Globus pallidus (tissue), 1 donor: ENCODE measurements around the gene RBM20.

ENCODE experiments used
- DNase-seq: peaks from one replicate; pipeline ENCODE4 v3.0.0-alpha.2; 2015; ENCODE audit warnings: low spot score

RBM20 gene

DNA sequence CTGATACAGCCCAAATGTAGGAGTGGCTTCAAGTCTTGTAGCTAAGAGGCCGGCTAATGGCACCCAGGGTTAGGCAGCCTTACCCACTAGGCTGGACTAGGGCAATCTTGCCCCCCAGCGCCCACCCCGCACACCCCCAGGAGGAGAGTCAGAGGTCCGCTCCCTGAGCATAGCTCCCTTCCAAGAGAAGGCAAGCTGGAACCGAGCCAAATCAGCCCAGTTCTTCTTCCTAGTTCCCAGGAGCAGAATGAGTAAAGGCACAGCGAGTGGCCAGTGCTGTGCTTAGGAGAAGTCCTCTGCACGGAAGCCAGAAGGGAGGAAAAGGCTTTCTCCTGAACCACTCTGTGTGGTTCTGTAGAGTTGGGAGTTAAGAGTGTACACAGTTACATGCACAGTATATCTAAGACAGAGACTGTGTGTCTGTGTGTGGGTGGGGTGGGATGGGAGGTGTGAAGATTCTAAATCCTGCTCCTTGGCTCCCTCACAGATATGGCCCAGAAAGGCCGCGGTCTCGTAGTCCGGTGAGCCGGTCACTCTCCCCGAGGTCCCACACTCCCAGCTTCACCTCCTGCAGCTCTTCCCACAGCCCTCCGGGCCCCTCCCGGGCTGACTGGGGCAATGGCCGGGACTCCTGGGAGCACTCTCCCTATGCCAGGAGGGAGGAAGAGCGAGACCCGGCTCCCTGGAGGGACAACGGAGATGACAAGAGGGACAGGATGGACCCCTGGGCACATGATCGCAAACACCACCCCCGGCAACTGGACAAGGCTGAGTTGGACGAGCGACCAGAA is 167.8 kb downstream of the RBM20 start:
- DNase-seq: no peak

DNA sequence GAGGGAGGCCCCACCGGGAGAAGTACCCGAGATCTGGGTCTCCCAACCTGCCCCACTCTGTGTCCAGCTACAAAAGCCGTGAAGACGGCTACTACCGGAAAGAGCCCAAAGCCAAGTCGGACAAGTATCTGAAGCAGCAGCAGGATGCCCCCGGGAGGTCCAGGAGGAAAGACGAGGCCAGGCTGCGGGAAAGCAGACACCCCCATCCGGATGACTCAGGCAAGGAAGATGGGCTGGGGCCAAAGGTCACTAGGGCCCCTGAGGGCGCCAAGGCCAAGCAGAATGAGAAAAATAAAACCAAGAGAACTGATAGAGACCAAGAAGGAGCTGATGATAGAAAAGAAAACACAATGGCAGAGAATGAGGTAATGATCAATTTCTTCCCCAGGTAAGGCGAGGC is 168.4 kb downstream of the RBM20 start:
- DNase-seq: no peak

DNA sequence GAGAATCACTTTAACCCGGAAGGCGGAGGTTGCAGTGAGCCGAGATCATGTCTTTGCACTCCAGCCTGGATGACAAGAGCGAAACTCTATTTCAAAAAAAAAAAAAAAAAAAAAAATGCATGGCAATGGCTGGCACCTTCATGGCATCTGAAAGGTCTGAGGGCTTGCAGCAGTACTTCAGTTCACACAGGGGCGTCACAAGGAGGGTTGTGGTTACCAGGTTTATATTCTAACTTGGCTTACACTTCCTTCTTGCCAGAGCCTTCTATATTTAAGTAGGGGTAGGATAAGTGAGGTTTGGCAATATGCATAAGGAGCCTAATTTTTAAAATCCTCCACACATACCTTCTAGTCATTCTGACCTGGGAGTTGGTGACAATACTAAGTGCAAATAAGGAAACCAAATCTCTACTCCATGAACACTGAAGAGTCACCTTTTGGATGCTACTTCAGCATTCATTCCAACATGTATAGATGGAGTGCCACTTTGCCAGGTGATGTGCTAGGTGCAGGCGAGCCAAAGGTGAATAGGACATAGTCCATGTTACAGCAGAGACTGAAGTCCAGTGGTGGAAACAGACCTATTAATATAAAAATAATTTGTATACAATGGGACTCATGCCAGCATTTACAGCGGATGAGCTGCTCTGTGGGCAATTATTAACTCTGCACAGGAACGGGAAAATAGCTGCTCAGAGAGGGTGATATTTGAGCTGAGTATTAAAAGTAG is 169.8 kb downstream of the RBM20 start:
- no peak for DNase-seq

DNA sequence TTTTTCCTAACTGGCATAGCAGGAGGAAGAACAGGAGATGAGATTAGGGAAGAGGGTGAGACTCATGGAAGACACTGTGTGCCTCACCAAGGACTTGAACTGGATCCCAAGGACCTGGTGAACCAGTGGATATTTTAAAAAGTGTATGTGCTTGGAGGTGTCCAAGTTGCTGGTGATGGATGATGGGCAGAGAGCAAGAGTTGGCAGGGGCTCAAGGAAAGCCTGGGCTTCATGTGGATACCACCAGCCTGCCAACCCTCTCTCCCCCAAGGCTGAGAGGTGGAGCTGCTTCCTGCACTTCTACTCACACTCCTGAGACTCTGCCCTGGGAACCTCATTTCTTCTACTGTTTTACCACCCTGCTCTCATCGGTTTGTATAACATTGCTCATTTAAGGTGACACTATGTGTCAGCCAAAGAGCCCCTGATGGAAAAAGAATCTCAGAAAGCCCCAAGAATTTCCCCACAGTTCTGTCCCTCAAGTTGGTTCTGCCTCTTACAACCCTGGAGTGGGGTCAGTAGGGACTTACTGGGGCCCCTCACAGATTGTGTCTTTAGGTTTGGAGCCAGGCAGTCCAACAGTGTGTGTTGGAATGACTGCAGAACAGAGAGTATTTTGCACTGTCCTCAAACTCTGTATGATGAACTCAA is 171.3 kb downstream of the RBM20 start:
- DNase-seq: no peak

DNA sequence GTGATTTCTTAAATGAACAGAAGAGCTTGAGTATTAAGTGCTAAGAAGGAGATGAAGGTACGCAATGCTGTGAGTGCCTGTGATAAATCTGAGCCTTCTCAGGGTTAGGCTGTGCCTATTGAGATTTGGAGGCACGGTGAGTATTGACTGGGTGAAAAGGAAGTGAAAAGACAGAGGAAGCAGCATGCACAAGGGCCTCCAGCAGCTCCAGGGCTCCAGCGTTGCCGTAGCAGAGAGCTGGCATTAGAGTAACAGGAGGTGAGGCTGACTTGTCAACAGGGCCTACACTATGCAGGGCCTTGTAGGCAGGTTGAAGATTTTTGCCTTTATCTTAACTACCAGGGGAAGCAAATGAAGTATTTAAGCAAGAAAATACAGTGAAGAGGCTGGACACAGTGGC is 173.5 kb downstream of the RBM20 start:
- DNase-seq: no peak

DNA sequence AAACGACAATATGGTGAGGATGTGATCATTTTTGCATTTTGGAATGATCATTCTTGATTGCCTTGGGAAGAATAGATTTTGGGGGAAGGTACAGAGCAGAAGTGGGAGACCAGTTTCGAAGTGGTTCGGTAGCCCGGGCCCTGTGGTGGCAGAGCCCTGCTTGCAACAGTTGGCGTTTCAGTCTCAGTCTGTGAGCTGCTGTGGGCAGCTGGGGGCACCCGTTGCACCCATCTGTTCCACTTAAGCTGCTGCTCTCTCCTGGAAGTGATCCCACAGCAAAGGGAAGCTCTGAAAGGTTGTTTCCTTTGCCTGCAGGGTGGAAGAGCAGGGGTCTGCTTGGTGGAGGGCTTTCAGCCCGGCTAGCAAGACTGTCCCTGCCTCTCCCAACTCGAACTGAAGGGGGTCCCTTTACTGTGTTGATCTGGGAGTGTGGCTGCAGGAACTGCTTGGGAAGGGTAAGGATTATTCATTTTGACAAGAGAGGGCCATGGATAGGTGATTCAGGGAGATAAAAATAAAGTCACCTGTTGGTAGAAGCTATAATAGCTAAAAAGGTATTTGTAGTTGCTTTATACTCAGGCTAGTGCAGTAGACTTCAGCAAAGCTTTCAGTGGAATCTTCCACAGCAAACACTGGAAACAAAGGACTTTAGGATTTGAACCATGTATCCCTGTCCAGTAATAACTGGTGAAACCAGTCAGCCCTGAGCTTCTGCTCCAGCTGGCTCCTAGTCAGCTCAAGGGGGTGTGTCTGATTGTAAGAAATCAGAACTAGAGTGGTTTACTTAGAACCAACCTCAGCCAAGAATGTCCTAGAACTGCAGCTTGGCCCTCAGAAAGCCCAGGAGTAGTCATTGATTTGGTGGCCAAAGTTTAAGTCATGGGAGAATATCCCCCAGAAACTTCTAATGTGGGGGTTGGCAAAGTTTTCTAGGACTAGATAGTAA is 174.4 kb downstream of the RBM20 start:
- DNase-seq: no peak

DNA sequence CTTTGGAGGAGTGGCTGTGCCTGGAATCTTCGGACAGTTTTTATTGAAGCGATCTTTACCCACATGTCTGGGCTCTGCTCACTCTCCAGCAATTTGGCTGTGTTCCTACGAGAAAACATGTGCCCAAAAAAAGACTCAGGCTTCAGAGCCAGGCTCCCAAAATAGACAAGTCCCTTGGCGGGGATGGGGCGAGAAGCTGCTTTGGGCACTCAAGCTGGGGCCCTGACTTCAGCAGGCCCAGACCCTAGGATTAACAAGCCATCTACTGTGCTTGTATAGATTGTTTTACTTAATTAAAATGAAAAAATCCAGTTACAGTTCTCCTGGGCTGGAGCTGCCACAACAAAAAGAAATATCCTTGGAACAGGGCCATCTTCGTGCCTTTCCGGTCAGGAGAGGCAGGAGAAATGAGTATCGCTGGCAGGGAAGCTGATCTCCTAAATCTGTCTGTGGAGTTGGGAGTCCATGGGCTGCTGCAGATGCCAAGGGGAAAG is 176.2 kb downstream of the RBM20 start:
- peak; percentile 52 for DNase-seq

DNA sequence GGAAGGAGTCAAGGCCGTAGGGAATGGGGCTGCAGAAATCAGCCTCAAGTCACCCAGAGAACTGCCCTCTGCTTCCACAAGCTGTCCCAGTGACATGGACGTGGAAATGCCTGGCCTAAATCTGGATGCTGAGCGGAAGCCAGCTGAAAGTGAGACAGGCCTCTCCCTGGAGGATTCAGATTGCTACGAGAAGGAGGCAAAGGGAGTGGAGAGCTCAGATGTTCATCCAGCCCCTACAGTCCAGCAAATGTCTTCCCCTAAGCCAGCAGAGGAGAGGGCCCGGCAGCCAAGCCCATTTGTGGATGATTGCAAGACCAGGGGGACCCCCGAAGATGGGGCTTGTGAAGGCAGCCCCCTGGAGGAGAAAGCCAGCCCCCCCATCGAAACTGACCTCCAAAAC is 177.4 kb downstream of the RBM20 start:
- no peak for DNase-seq

DNA sequence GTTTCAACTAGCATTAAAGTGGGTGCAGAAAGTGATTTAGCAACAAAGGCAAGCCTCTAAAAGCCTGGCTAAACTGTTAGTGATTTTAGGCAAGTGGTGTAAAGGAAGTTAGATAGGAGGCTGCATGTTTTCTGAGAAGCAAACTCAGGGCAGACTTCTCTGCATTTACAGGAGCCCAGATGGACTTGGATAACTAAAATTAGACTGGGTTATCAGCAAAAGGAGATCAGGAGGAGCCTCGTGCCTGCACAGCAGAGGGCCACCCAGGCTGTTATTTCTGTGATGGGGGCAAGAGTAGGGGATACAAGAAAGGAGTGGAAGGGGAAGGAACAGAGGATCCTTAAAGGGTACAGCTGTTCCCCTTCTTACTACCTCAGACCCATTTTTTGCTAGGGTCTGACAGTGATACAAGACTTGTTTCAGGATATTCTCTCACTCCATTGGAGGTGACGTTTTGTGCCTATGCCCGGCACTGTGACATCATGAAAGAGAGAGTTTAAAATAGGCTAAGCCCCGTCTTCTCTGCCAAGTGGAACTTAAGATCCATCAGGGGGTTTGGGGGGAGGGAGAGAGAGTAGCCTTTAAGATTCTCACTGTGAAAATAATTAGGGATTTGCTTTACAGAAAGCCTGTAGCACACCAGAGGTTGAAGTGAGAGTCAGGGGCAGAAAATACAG is 178.0 kb downstream of the RBM20 start:
- DNase-seq: no peak

DNA sequence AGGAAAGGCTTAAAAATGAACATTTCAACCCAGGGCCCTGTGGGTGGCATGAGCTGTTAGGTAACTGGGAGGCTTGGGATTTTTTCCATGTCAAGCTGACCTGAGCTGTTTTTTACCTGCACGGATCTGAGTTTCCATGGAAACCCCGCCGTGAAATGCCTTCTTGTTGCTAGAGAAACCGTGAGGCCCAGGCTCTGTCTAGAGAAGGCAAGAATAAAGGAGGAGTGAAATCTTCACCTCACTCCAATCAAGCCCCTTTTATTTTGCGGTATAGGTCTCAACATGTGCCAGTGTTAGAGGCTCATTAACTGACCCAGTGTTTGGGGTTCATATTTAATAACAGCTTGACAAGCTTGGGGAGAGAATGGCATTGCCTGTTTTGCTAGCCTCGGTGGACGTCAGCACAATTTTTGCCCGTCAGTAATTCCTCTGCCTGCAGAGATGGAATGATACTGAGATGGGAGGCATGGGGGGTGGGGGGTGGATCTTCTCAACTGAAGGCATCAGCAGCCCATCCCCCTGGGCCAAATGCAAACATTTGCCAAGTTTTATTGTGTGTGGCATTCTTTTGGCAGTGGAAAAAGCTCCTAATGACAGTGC is 178.7 kb downstream of the RBM20 start:
- no peak for DNase-seq

DNA sequence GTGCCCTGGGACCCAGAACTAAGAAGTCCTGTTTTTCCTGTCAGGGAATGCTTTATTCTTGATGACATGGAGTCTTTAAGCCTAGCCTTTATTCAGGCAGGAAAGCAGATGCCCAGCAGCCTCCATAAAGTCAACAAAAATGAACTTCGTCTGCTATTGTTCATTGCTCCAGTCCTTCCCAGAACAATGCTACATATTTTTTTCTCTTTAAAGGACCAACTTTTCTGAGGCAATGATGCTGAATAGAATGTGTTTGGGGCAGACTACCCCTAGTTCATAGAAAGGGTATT is 180.0 kb downstream of the RBM20 start:
- DNase-seq: no peak

DNA sequence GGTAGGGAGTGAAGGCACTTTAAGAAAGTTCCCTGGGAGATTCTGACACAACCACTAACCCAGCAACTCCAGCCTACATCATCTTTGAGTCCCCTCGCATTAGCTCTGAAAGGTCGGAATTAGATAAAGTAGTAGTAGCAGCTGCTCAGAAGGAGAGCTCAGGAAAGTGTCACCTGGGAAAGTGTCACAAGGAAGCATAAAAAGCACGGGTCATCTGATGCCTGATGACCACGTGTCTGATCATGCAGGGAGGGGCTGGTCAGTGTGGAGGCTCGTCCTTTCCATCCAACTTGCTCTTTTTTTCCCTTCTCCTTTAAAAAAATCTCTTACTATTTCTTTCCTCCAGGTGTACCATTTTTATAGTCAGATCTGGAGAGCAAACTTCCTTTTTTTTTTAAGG is 180.5 kb downstream of the RBM20 start:
- no peak for DNase-seq

DNA sequence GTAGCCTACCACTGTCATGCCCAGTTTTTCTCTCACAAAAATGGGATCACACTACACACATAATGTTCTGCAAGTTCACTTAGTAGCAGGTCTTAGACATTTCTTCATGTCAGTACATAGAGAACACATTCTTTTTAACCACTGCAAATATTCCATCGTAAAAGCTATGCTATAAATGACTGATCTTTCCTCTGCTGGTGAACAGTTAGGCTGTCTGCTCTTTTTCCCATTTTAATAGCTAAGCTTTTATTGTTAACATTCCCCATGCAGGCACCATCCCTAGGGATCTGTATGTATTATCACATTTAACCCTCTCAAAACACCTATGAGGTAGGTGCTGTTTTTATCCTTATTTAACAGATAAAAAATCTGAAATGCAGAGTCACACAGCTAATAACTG is 181.4 kb downstream of the RBM20 start:
- no peak for DNase-seq

DNA sequence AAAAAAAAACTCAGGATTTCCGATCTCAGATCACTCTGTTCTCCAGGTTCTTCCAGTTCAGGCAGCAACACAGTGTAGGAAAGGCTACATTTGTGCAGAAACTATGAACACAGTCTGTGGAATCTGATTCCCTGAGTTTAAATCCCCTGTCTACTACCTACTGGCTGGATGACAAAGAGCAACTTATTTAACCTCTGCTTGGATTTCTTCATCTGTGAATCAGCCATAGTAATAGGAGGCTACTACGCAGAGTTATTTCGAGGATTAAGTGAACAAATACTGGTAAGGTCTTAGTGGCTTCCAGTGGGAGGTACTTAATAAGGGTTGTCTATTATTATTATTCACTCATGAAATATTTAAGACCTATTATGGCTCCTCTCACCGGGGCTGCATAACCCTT is 183.3 kb downstream of the RBM20 start:
- no peak for DNase-seq

DNA sequence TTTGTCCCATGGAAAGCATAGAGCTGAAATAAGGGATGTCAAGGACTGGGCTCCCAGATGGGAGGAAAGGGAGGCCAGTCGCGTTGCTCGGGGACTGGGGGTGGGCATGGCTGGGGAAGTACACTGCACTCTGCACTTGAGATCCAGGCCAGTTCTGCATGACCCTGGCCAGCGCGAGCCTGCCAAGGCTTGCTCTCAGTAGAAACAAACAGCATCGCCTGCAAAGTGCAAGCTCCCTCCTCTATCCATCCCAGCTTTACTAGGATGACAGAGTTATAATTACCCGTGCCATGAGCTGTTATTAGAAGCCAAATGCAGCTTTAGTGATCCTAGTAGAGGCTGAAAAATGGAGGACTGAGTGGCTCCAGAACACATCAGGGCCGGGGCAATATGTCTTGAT is 183.7 kb downstream of the RBM20 start:
- no peak for DNase-seq

DNA sequence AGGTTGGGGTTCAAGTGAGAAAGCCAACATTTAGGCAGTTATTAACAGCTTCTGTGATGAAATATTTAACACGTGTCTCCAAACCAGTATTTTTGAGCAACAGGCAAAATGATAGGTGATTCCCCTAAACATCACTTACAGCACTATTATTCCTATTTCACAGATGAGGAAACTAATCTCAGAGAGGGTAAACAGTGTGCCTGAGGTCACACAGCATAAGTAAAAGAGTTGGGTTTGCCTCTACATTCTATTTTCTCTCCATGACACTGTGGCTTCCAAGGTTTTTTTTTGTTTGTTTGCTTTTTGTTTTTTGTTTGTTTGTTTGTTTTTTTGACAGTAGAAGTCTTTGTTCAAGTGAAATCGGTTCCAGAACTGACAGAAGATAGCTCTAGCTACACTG is 184.4 kb downstream of the RBM20 start:
- no peak for DNase-seq

DNA sequence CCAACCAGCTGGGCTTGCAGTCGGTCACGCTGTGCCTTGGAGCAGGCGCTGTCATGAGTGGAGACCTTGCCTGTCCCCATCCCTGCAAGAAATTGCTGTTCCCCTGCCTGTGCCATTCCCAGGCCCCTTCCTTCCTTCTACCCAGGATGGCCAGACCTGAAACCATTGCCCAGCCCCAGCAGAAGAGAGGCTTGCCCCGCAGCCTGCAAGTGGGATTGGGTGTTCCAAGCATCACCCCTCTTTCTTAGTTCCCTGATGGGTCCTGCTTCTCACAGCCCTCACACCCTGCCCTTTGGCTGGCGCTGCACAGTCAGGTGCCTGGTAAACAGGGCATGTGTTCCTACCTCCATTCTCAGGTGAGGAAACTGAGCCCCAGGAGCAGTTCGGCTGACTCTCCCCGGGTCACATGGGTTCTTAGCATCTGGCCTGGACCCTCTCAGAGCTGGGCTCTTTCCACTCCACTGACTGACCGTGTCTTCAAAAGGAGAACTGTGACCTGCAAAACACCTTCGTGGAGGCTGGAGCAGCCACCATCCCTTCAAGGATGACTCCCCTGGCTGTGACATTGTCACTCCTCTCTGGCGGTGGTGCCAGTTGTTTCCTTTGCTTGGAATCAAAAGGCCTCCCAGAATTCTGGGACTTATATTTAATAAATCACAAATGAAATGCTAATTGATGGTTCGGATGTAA is 185.7 kb downstream of the RBM20 start:
- no peak for DNase-seq

DNA sequence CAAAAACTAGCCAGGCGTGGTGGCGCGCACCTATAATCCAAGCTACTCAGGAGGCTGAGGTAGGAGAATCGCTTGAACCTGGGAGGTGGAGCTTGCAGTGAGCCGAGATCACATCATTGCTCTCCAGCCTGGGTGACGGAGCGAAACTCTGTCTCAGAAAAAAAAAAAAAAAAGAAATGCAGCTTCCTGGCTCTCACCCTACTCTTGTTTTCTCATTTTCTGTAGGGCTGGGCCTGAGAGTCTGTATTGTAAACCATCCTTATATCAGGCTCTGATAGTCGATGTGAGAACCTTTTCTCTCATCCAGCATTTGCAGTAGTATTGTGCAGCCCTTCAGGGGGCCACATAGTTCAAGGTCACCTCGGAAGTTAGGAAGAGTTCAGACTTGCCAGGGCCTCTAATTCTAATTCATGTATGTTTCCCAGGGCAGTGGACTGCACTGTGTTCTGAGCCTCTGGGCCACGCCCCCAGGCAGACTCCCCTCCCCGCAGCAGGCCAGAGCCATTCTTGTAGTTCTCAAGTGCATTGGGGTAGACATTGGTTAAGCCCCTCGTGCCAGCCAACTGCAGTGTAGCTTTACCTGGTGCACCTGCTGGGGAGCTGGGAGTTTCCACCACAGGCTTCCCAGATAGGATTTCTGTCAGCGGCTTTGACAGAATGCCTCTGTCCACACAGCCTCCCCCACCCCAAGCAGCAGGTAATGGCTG is 189.3 kb downstream of the RBM20 start:
- DNase-seq: no peak

DNA sequence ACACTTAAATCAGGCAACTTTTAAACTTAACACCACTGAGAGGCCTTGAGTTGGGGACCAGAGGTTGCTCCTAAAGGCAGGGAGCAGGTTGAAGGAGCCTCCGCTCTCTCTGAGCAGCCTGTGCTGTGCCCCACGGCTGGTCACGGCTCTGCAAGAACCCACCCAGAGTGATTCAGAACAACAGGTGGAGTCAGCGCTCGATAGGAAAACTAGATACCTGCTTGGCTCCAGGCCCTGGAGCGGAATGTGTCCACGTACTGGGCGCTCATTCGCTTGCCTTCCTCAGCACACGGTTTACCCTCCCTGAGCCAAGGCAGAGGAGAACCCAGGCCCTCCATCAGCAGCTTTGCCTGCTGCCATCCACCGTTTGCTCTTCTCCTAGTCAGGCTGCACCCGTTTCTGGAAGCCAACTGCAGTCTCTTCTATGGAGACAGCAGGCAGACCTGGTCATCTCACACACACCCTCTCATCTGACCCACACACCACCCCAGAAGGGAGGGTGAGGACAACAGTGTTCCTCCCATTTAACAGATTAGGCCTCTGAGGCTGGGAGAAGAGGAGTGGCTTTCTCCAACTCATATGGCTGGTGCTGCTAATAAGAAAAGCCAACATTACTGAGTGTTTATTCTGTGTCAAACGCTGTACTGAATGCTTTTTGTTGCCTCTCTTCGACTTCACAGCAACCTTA is 189.9 kb downstream of the RBM20 start:
- no peak for DNase-seq
